HG03460 (cell line): ENCODE measurements around the gene NCOA4.
A peak's percentile ranks its signal among the peaks of the same experiment; 100 is the strongest.
"Not testable (repeated sequence)": the region's sequence is repeated elsewhere in the genome, so short reads cannot be mapped to it uniquely, and the experiment has no call there.

Experiments used
- ATAC-seq: cut with Tn5 transposase; IDR thresholded peaks from one replicate; pipeline ENCODE4 v1.9.1; 2021; ENCODE audit not compliant: unreplicated experiment

NCOA4 gene

DNA sequence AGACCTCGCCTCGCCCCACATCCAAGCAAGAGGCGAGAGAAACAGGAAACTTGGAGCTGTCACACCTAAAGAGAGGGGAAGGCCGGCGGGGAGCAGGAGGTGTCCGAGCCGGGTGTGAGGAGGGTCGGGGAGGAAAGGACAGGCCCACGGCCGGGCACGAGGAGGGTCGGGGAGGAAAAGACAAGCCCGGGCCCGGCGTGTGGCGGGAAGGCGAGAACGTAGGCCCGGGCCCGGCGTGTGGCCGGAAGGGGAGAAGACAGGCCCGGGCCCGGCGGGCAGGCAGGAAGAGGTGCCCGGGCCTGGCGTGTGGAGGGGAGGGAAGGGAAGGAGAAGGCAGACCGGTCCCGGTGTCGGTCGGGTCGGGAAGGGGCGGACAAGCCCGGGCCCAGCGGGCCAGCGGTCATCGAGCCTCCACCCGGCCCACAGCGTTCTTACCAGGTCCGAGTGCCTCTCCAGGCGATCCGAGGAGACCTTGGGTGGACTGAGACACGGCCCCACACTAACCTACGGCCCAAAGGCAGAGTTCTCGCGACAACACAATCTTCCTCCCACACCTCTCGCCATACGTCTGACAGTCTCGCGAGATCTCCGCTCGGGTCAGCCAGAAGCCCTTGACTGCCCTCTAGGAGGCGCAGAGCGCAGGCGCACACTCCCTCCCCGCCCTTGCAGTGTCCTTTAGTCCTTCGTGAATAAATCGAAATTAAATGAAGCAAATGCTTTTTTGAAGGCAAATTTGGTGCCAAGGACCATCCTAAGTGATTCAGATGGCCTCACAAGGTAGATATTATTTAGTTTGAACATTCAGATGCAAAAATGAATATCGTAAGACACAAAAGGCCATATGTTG is at the start of gene NCOA4:
NCOA4 (minus strand) TSS at position 533 of the 847 bp plus-strand sequence. CDS start 13,943 bp downstream, outside the sequence.
- peak; percentile 96 for ATAC-seq

DNA sequence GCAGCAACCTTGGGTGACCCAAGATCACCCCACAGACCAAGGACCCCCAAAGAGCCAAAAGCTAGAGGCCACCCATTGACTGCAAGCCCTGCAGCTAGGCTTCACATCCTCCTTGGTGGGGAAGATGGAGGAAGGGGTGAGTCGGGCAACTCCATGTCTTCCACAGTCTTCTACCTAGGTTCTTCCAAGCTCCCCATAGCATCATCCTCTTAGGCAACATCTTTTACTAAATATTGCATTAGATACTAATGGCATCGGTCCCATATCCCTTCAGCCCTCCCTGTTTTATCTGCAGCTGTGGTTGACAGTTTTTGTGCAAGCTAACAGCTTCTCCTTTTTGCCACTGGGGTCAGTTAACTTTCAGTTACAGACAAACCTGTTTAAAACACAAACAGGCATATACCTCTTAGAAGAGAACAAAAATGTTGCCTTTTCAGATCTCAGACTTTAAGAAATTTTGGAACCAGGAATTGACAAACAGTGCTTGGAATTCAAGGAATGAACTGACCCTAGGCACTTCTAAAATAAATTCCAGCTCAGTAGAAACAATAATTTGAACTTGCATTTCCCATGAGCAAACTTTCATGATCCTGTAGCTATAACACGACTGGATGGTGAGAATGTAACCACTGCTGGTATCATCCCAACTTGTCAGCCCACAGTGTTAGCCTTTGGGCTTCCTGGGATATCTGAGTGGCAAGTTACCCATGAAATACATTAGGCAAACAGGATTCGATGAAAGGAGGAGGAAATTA is 49.6 kb upstream of the NCOA4 start:
- ATAC-seq, result no peak

DNA sequence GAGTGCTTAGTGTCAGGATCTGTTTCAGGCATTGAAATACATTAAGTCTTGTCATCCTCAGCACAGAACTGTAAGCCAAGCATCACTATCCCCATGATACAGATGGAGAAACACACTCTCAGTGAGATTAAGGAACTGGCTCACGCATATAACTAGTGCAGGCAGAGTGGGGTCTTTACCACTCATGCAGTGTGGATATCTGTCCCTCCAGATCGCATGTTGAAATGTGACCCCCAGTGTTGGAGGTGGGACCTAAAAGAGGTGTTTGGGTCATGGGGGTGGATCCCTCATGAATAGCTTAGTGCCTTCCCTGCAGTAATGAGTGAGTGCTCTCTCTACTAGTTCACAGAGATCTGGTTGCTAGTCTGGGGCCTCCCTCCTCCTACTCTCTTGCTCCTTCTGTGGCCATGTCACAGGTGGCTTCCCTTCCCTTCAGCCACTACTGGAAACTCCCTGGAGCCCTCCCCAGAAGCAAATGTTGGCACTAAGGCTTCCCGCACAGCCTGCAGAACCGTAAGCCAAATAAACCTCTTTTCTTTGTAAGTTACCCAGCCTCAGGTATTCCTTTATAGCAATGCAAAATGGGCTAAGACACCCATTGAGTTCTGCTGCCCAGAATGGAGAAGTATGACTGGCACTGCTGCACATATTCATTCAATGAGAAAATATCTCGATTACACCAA is 47.4 kb upstream of the NCOA4 start:
- no peak for ATAC-seq

DNA sequence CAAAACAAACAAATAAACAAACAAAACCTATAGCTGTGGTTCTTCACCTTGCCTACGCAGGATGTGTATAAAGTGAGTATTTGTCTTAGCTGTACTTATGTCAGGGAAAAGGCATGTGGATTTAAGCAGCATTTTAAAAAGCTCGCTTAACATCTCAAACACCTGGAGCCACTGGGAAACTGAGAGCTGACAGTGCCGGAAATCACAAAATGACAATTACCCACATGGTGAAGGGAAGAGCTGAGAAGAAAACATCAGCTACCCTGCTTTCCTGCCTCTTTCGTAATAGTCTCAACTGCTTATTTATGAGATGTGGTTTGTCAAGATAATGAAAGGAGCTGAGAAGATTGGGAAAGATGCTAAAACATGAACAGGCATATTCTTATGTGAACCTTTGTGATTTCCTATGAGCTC is 46.7 kb upstream of the NCOA4 start:
- ATAC-seq, result no peak

DNA sequence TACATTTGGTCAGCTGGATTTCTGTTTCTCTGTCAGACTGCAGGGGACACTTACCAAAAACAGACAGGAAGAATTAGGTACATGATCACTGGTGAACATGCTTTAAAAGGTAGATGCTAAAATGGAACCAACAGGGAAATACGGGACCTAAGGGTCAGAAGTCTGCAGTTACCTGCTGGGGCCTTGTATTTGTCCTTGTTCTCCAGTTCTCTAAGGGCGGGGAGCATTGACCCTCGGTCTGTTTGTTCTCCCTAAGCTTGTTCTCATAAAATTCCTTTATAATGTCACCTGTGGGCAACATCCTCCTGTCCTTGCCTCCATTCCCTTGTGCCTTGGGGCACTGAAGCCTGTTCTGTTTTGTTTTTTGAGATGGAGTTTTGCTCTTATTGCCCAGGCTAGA is 45.4 kb upstream of the NCOA4 start:
- ATAC-seq, result no peak

DNA sequence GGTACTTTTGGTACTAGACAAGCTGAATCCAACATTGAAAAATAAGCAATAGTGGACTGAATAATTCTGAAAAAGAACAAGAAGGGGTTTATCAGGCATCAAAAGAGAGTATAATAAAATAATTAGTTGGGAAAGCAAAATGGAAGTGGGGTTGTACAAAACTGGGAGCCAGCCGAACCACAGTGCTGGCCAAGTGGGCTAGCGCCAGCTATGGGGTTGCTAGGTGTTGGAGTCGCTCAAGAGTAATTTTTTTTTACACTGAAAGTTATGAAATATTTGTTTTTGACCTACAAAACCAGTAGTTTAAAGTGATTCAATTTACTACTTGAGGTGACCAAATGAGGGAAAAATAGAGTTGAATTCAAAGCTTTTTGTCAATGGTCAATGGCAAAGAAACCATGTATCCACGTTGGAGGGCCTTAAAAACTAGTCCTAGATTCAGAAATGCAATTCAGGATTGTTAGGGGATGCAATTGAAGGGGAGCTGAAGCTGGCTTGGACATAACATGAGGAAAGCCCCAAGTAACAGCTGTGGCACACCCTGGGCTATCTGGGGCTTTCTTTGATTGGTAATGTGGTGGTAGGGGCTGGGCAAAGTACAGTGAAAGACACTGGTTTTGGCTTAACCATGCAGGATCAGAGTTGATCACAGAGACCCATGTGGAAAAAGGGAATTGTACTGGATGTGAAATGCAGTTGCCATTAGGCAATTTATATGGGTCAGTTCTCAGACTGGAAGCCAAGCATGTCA is 43.9 kb upstream of the NCOA4 start:
- ATAC-seq, result no peak

DNA sequence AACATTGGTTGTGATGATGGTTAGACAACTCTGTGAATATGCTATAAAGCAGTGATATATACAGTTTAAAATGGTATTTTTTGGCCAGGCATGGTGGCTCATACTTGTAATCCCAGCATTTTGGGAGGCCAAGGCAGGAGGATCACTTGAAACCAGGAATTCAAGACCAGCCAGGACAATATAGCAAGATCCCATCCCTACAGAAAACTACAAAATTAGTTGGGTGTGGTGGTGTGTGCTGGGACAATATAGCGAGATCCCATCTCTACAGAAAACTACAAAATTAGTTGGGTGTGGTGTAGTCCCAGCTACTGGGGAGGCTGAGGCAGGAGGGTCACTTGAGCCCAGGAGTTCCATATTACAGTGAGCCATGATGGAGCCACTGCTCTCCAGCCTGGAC is 43.1 kb upstream of the NCOA4 start:
- no peak for ATAC-seq

DNA sequence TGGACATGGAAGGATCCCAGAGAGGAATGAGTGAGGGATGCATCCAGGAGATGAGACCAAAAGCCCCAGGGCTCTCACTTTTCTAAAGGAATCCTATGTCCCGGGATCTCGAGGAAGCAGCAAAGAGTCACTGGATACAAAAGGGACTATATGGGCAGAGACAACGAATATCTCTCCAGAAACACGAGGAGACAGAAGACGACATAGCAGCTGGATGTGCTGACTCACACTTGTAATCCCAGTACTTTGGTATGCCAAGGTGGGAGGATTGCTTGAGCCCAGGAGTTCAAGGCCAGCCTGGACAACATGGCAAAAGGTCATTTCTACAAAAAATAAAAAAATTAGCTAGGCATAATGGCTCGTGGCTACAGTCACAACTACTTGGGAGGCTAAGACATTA is 40.3 kb upstream of the NCOA4 start:
- ATAC-seq, result no peak

DNA sequence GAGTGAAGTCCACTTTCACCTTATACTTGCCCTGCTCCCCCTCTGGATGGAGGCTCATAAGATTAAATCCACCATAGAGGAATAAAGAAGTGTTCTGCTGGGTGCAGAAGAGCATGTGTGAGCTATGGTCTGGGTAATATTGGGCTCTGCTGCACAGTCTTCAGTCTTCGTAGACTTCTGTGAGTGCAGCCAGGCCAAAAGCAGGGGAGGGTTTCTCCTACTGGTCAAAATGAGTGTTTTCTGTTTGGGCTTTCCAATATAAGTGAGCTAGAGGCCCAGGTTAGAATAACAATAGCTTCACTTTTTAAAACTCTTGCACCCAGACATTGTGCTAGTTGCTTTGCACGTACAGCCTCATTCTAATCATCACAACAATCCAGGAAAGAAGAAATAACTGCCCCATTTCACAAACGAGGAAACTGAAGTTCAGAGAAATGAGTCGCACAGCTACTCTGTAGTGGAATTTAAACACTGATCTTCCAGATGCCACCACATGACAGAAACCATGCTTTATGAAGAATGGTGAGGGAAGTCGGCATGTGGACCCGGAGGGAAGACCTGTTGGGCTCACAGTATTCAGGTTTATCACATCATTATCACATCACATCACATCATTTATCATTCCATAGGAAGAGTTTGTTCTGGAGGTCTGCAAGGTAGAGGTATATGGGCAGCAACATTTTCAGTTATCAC is 39.5 kb upstream of the NCOA4 start:
- no peak for ATAC-seq

DNA sequence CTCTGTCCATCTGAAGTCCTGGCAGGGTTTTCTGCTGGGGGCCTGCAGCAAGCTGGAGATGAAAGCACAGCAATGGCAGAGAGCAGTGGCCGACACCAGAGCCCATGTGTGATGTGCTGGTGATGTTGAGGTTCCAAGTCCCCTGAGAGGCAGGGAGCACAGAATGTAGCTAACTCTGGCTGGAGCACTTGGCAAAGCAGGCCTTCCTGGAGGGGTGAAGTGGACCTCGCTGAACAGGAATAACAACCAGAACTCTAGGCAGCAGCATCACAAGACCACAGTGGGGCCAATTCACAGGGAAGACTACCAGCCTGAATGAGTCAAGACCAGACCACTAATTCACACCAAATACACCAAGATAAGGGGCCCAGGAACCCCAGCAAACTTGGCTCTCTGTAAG is 38.5 kb upstream of the NCOA4 start:
- ATAC-seq, result no peak

DNA sequence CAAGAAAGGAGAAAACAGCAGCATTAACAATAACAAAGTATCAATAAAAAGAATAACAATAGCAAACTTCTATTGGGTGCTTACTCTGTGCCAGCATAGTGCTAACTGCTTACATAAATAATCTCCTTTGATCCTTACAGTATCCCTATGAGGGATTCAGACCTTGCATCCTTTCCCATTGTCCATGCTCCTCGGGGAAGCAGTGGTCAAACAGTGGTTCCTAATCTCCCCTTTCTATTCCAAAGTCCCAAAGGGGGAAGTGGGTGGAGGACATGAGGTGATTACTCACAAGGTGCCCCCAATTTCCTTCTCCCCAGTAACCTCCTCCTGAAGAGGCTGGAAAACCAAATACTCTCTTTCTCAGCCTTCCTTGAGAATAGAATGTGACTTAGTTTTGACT is 37.7 kb upstream of the NCOA4 start:
- no peak for ATAC-seq

DNA sequence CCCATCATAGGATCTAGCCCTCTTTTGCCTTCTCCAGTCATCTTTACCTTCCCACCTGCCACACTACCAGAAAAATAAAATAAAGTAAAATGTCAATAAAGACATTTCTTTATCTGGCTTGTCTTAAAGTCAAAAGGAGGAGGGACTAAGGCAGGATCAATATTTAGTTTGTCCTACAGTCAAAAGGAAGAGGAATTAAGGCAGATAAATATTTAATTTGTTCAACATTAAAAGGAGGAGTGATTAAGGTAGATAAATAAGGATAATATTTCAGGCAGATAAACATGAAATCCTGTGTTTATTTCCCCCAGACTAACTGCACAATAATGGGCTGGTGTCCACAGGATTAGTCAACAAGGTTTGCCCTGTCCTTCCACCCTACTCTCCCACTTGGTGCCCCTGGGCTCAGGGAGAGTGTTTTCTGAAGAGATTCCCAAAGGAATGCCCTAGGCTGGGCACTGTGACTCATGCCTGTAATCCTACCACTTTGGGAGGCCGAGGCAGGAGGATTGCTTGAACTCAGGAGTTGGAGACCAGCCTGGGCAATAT is 33.9 kb upstream of the NCOA4 start:
- no peak for ATAC-seq

DNA sequence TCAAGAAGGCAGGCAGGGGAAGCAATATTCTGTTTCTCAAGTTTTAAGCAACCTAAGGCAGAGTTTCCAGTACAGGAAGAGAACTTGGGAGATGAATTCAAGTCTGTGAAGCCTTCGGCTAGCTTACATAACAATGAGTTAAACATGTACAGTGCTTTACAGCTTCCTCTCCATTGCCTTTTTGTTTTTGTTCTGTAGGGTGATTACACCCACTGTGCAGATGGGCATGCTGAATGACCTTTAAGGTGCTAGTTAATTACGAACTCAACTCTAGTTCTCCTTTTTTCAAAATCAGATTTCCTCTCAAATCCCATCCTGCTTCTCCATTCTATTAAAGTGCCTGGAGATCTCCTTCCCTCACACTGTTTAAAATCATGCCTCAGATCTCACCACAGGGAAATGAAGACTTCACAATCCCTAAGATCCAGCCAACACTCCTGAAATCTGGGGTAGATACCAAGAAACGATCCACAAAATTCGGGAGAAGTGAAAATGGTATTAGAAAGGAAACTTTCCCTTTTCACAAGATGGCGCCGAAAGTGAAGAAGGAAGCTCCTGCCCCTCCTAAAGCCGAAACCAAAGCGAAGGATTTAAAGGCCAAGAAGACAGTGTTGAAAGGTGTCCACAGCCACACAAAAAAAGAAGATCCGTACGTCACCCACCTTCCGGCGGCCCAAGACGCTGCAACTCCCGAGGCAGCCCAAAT is 32.5 kb upstream of the NCOA4 start:
- no peak for ATAC-seq

DNA sequence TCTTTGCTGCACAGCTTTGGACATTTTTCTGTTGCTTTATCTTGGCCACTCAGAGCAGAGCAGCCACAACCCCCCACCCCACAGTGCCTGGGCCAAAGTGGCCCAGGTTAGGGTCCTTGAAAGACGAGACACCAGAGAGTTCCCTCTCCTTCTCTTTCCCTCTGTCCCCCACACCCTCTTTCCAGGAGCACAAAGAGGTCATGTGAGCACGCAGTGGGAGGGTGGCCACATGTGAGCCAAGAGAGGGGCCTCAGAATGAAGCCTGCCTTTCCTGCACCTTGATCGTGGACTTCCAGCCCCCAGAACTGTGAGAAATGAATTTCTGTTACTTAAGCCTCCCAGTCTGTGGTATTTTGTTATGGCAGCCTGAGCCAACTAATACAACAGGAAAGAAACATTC is 30.3 kb upstream of the NCOA4 start:
- ATAC-seq, result no peak

DNA sequence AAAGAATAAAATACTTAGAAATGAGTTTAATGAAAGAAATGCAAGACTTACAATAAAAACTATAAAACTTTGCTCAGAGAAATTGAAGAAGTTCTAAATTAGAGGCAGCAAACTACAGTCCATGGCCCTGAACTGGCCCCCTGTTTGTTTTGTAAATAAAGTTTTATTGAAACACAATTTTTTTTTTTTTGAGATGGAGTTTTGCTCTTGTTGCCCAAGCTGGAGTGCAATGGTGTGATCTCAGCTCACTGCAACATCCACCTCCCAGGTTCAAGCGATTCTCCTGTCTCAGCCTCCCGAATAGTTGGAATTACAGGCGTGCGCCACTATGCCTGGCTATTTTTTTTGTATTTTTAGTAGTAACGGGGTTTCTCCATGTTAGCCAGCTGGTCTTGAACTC is 27.5 kb upstream of the NCOA4 start:
- ATAC-seq, result not testable (repeated sequence)

DNA sequence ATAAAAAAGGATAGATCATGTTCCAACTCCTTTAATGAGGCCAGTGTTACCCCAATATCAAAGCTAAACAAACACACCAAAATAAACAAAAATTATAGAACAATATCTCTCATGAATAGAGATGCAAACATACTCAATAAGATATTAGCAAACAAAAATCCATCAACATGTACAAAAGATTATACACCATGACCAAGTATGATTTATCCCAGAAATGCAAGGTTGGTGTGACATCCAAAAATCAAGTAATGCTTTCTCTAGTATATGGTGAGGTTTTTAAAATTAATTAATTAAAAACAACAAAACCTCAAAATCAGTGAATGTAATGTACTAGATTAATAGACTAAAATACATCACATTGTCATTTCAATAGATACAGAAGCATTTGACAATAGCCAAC is 26.6 kb upstream of the NCOA4 start:
- ATAC-seq, result no peak

DNA sequence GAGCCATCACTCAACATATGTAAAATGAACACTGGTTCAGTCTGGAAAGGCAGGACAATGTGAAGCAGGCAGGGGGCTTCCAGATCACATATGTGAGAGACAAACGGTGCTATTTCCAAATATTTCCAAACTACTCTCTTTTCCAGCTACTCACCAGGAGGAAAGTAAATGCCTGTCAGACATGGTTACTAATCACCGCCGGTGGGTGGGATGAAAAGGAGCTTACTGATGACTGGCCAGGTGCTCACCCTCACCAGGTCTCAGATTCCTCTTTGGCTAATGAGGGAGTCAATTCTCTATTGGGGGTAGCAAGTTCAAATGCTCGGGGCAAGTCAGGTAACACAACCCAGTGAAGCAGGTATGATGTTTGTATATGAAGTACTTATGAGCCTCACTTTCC is 25.3 kb upstream of the NCOA4 start:
- ATAC-seq, result no peak

DNA sequence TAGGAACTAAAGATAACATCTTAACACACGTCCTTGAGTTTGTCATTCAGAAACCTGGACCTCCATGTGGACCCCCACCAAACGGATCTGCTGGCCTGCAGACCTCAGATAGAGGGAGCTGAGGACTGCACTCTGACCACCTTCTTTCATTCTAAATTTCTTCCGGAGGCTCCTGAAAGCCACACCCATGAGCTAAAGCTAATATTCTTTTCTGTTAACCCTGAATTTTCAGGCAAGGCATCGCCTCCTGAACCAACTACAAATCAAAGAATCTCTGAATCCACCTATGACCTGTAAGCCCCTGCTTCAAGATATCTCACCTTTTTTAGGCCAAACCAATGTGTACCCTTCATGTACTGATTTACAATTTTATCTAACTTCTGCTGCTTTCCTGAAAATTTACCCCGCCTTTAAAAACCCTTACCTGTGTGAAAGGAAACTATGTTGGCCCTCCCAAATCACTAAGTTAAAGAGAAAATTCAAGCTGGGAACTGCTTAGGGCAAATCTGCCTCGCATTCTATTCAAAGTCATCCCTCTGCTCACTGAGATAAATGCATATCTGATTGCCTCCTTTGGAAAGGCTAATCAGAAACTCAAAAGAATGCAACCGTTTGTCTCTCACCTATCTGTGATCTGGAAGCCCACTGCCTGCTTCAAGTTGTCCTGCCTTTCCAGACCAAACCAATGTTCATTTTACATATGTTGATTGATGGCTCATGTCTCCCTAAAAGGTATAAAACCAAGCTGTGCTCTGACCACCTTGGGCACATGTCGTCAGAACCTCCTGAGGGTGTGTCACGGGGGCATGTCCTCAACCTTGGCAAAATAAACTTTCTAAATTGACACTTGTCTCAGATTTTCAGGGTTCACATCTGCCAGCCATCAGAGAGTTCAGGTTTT is 23.4 kb upstream of the NCOA4 start:
- ATAC-seq, result no peak
